Limb (tissue), 2 donors: ENCODE measurements around the gene MYO9B.

ENCODE experiments used
- DNase-seq, 2 donors: peaks; one replicate each; pipeline ENCODE4 v3.0.0-alpha.2; 2016; ENCODE audit errors: extremely low spot score in 2 of 2

The MYO9B gene

GRCh38 chr19:17237747-17238706 is 162.4 kb downstream of the MYO9B start:
- no peak for DNase-seq

- DNase-seq, result no peak
These were observed 164.6 kb downstream of the MYO9B start for GRCh38 chr19:17240062-17240752.

- DNase-seq, result no peak
These were observed 165.3 kb downstream of the MYO9B start for GRCh38 chr19:17240826-17241399.

GRCh38 chr19:17242431-17243208 is 167.0 kb downstream of the MYO9B start:
- DNase-seq, result no peak

GRCh38 chr19:17243211-17243829 is 167.7 kb downstream of the MYO9B start:
- DNase-seq, result no peak

GRCh38 chr19:17243830-17244617 is 168.4 kb downstream of the MYO9B start:
- DNase-seq, result no peak

- peak in 1 of 2 donors; percentile 68 for DNase-seq
These were observed 169.3 kb downstream of the MYO9B start for GRCh38 chr19:17244618-17245534.

GRCh38 chr19:17245535-17245984 is 170.0 kb downstream of the MYO9B start, which contains the start of gene NR2F6:
NR2F6 (minus strand) TSS chr19:17245919; CDS start chr19:17245220, 699 bp downstream.
- no peak for DNase-seq

GRCh38 chr19:17246681-17247425 is 171.3 kb downstream of the MYO9B start:
- DNase-seq, result peak in 1 of 2 donors; percentile 52

- DNase-seq, result no peak
These were observed 172.6 kb downstream of the MYO9B start for GRCh38 chr19:17248011-17248776.

GRCh38 chr19:17249887-17250548 is 174.4 kb downstream of the MYO9B start:
- no peak for DNase-seq

GRCh38 chr19:17254636-17255035 is 179.1 kb downstream of the MYO9B start:
- no peak for DNase-seq

- DNase-seq, result no peak
These were observed 179.6 kb downstream of the MYO9B start for GRCh38 chr19:17255150-17255621.

- DNase-seq, result no peak
These were observed 180.6 kb downstream of the MYO9B start for GRCh38 chr19:17256130-17256529.

- DNase-seq, result no peak
These were observed 183.7 kb downstream of the MYO9B start for GRCh38 chr19:17259118-17259780.

- DNase-seq, result no peak
These were observed 184.4 kb downstream of the MYO9B start for GRCh38 chr19:17259934-17260333.
